GM19455 (cell line): Measurements from ENCODE around the gene C3orf20.
"Not testable (repeated sequence)": the region's sequence is repeated elsewhere in the genome, so short reads cannot be mapped to it uniquely, and the experiment has no call there.

ENCODE experiments used
- ATAC-seq: cut with Tn5 transposase; IDR thresholded peaks from one replicate; pipeline ENCODE4 v1.9.1; 2021; ENCODE audit not compliant: unreplicated experiment

C3orf20 gene

GRCh38 chr3:14649466-14649865, 25.5 kb upstream of the C3orf20 start:
- no peak for ATAC-seq

DNA sequence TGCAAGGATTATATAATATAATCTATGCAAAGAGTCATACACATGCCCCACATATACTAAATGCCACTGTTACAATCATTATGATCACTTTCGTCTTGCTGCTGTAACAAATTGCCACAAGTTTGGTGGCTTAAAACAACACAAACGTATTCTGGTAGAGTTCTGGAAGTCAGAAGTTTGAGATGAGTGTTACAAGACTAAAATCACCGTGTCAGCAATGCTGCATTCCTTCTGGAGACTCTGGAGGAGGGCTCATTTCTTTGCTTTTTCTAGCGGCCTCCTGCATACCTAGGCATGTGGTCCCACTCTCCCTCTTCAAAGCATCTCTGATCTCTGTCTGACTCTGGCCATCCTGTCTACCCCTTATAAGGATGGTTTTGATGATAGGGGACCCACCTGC, 24.7 kb upstream of the C3orf20 start:
- no peak for ATAC-seq

- peak; percentile 98 for ATAC-seq
Measured at GRCh38 chr3:14651440-14652251, 23.3 kb upstream of the C3orf20 start, which contains the start of gene CCDC174. TSS of gene CCDC174 (plus strand) at chr3:14651762. CDS start at chr3:14651837, 75 bp downstream.

- not testable (repeated sequence) for ATAC-seq
Measured at GRCh38 chr3:14652360-14652907, 22.5 kb upstream of the C3orf20 start.

- ATAC-seq, result no peak
Measured at GRCh38 chr3:14657579-14657978, 17.4 kb upstream of the C3orf20 start.

DNA sequence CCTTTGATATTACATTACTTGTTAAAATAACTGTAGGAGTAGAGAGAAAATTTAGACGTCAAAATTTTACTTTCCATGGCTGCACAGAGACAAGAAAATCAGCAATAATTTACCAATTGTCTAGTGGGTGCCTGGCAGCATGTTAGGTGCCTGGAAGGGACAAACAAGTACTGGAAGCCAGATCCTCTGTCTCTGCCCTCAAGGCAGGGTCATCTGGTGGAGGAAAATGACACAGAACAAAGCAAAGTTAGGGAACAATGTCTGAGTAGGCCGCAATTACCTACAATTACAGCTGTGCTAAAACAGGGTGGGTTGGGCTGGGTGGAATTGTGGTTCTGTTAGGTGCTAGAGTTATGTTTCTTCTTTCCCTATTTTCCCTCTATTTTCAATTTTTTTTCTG, 16.0 kb upstream of the C3orf20 start:
- ATAC-seq, result no peak

GRCh38 chr3:14660942-14661341, 14.0 kb upstream of the C3orf20 start:
- no peak for ATAC-seq

GRCh38 chr3:14663396-14664135, 11.4 kb upstream of the C3orf20 start:
- ATAC-seq, result no peak

DNA sequence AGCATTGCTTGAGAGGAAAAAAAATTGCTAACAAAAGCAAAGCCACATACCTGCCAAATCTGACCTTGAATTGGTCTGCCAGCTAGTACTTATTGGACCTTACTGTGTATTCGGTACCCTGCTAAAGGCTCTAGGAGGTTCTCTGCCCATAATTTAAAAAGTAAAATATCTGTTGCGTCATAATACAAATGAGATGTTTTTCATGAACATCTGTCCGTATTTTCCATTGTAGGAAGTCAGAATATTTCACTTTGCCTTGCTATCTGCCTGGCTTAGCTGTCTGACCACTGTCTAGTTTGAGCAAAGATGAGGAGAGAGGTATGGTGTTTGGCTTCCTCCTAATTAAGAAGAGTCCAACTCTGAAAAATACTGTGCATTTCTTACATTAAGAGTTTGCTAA, 10.8 kb upstream of the C3orf20 start:
- no peak for ATAC-seq

GRCh38 chr3:14672588-14672987, 2.4 kb upstream of the C3orf20 start:
- no peak for ATAC-seq

- no peak for ATAC-seq
Measured at GRCh38 chr3:14676881-14677280, 1.9 kb downstream of the C3orf20 start.

- ATAC-seq, result no peak
Measured at GRCh38 chr3:14678015-14678503, 3.1 kb downstream of the C3orf20 start.

DNA sequence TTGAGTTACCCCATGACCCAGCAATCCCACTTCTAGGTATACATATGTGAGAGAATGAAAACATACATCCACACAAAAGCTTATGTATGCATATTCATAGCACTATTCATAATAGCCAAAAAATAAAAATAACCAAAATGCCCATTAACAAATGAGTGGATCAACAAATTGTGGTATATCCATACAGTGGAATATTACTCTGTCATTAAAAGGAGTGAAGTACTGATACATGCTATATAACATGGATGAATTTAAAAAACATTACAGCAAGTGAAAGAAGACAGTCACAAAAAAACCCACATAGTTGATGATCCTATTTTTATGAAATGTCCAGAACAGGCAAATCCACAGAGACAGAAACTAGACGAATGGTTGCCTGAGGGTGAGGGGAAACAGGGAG, 5.2 kb downstream of the C3orf20 start:
- ATAC-seq, result no peak

GRCh38 chr3:14680716-14681115, 5.8 kb downstream of the C3orf20 start:
- no peak for ATAC-seq

DNA sequence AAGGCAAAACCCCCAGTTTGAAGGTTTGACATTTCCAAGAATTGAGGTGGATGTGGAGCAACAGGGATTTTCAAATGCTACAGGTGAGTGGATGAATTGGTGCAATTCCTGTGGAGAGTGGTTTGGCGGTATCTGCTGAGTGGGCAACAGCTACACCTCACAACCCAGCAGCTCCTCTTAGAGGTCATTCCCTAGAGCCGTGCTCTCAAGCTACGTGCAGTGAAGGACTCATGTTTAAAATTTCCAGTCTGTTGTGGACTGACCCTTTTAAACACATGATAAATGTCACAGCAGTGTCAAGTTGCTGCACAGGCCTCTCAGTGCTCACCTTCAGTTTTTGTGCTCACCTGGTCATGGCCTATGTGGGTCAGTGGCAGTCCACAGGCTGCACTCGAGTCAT, 9.5 kb downstream of the C3orf20 start:
- no peak for ATAC-seq

DNA sequence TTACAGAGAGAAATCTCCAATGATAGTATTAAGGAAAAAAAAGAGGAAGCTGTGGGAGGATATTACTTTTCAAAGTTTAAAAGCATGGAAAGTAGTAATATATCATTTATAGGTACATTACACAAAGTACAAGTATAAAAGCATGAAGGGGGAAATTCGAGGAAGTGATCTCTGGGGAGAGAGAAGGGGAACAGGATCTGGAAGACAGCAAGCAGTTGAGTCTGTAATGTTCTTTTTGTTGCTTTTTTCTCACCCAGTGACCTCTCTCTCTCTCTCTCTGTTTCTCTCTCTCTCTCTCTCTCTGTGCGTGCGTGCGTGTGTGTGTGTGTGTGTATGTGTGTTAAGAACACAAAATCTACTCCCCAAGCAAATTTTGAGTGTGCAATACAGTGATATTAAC, 10.2 kb downstream of the C3orf20 start:
- no peak for ATAC-seq

GRCh38 chr3:14687360-14687759, 12.4 kb downstream of the C3orf20 start:
- no peak for ATAC-seq

- ATAC-seq, result peak; percentile 43
Measured at GRCh38 chr3:14688525-14688924, 13.6 kb downstream of the C3orf20 start.

DNA sequence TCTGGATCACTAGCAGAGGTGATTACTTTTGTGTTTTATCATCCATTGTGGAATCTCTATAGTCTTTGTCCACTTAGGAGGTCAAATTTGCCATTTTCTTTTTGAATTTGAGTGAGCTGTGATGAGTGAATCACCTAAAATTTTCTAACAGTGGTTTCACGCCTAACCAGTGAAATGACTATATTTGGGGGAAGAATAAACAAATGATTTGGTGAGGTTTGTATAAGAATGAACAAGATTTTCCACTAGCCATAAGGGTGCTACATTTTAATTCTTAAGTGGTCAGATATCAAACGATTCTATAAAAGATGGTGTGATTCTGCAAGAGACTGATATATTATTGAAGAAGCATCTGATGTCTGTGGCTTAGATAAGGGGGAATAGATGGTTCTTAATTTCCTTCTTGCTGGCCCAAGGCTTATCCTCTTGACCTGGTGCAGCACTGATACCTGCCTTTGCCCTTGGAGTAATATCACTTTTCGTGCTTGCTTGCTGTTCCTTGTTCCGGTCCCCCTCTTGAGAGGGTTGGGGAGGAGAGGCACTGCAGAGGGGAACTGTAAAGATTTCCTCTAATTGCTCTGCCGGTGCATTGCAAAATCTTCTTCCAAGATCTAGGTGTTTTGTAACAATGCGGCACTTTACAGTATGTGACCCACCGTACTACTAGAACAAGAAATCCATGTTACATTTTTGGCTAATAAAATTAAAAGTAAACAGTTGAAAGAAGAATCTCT, 14.5 kb downstream of the C3orf20 start:
- ATAC-seq, result no peak

GRCh38 chr3:14691239-14691638, 16.3 kb downstream of the C3orf20 start:
- ATAC-seq, result no peak

DNA sequence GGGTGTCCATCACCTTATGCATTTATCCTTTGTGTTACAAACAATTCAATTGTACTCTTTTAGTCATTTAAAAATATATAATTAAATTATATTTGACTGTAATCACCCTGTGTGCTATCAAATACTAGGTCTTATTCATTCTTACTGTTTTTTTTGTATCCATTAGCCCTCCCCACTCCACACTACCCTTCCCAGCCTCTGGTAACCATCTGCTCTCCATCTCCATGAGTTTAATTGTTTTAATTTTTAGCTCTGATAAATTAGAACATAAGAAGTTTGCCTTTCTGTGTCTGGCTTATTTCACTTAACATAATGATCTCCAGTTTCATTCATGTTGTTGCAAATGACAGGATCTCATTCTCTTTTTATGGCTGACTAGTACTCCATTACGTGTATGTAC, 16.8 kb downstream of the C3orf20 start:
- ATAC-seq, result no peak
